ENCODE results near the gene CEP128.

DNA sequence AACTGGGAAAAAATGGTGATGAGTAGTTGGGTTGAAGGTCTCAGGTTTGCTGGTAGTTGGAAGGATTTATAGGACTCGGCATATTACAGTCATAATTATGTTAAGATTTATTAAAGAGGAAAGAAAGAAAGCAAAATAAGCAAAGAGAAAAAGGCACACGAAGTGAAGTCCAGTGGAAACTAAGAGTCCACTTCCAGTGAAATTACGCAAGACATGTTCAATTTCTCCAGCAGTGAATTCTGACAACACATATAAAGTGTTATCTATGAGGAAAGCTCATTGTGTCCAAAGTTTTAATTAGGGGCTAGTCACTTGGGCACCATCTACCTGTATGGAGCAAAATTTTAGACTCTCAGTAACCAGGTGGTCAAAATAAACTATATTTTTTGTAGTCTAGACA, 143.3 kb downstream of the CEP128 start:
- no peak for TF ChIP-seq EZH2 (IDR thresholded peaks at IDR 0.05; ENCODE audit: borderline replicate concordance, low read depth, low read length, severe bottlenecking)
- TF ChIP-seq, protein P1, sequence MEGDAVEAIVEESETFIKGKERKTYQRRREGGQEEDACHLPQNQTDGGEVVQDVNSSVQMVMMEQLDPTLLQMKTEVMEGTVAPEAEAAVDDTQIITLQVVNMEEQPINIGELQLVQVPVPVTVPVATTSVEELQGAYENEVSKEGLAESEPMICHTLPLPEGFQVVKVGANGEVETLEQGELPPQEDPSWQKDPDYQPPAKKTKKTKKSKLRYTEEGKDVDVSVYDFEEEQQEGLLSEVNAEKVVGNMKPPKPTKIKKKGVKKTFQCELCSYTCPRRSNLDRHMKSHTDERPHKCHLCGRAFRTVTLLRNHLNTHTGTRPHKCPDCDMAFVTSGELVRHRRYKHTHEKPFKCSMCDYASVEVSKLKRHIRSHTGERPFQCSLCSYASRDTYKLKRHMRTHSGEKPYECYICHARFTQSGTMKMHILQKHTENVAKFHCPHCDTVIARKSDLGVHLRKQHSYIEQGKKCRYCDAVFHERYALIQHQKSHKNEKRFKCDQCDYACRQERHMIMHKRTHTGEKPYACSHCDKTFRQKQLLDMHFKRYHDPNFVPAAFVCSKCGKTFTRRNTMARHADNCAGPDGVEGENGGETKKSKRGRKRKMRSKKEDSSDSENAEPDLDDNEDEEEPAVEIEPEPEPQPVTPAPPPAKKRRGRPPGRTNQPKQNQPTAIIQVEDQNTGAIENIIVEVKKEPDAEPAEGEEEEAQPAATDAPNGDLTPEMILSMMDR (IDR thresholded peaks at IDR 0.05; ENCODE audit: borderline replicate concordance, extremely low read depth, low read length, poor library complexity, severe bottlenecking) = no peak

Data from DND-41 (cell line).